H1 (cell line): Measurements from ENCODE around the gene PHC3. TPM values are rescaled to one million over a fixed set of nuclear protein-coding genes. Genes with fewer than 3 reads are reported as not detected.

Experiments used
- CTBP2 ChIP-seq: IDR thresholded peaks from 2 replicates; pipeline ENCODE4 v1.7.0; 2011; ENCODE audit warnings: borderline replicate concordance, mild to moderate bottlenecking, moderate library complexity, mixed read lengths, low read length; ENCODE audit not compliant: insufficient read depth, insufficient read length
- SAP30 ChIP-seq: fragments of 300-600 bp; sonication (generic); IDR thresholded peaks from 2 replicates; pipeline ENCODE4 v1.7.1; 2012; ENCODE audit warnings: low read length, moderate library complexity, mild to moderate bottlenecking, inconsistent platforms; ENCODE audit not compliant: insufficient read depth, insufficient replicate concordance
- SP2 ChIP-seq: IDR thresholded peaks from 2 replicates; pipeline ENCODE4 v1.6.1; 2012; ENCODE audit warnings: mild to moderate bottlenecking, low read length, inconsistent platforms
- TBP ChIP-seq: IDR thresholded peaks from 2 replicates; pipeline ENCODE4 v1.6.1; 2011; ENCODE audit warnings: low read depth, low read length, improper control_type of control experiment
- polyA plus RNA-seq, 7 experiments: library from polyadenylated mRNA; depleted of rRNA in 3 of 7; stranded (reverse) in 5 of 7; unstranded in 2 of 7; fragments of >200 nt in 5 of 7; fragments of 200-250 nt in 2 of 7; gene quantifications; 1 replicate in 5 of 7; 2 replicates in 1 of 7; 4 replicates in 1 of 7; pipeline versions ENCODE4 v1.2.1 to v1.2.3, GENCODE V29; 2011 to 2013; ENCODE audit warnings: missing spikeins in 2 of 7, mixed read lengths in 2 of 7
- total RNA-seq: library from RNA; stranded (reverse); fragmentation: NEBNext Ultra II Directional; extraction: Animal tissue kit (Norgen Biotek cat#: 25700); gene quantifications from 2 replicates; pipeline ENCODE4 v1.2.1, GENCODE V29; 2021
- TF ChIP-seq, protein P1 (sequence below): fragments of 300-600 bp; sonication (generic); IDR thresholded peaks from 2 replicates; pipeline ENCODE4 v1.7.1; 2012; ENCODE audit warnings: low read length, moderate library complexity, mild to moderate bottlenecking, inconsistent platforms; ENCODE audit not compliant: insufficient replicate concordance

Gene PHC3
- total and polyA plus RNA-seq, 2 of the 8 experiments (the other 6 are each of a cell fraction or from before 2014, with no cell fraction given) = 26.4 to 29.2 TPM

DNA sequence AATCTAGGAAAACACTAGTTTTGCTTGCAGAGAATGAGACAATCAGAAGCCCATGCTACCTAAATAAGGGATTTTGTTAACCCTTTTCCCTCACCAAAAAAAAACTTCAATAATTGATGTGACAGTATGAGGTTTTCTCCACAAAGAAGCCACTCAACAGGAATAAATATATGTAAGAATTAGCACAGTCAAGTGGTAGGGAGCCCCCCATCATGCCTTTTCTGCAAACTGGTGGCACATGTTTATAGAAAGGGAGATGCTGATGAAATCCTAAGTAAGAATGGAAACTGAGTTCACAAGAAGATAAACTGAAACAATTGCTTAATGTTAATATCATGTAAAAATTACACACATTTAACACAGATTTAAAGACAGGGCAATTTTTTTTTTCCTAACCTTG, 51.0 kb downstream of the PHC3 start (continued):
- TF ChIP-seq SAP30 = no peak
- TF ChIP-seq TBP = no peak
- TF ChIP-seq, protein P1, sequence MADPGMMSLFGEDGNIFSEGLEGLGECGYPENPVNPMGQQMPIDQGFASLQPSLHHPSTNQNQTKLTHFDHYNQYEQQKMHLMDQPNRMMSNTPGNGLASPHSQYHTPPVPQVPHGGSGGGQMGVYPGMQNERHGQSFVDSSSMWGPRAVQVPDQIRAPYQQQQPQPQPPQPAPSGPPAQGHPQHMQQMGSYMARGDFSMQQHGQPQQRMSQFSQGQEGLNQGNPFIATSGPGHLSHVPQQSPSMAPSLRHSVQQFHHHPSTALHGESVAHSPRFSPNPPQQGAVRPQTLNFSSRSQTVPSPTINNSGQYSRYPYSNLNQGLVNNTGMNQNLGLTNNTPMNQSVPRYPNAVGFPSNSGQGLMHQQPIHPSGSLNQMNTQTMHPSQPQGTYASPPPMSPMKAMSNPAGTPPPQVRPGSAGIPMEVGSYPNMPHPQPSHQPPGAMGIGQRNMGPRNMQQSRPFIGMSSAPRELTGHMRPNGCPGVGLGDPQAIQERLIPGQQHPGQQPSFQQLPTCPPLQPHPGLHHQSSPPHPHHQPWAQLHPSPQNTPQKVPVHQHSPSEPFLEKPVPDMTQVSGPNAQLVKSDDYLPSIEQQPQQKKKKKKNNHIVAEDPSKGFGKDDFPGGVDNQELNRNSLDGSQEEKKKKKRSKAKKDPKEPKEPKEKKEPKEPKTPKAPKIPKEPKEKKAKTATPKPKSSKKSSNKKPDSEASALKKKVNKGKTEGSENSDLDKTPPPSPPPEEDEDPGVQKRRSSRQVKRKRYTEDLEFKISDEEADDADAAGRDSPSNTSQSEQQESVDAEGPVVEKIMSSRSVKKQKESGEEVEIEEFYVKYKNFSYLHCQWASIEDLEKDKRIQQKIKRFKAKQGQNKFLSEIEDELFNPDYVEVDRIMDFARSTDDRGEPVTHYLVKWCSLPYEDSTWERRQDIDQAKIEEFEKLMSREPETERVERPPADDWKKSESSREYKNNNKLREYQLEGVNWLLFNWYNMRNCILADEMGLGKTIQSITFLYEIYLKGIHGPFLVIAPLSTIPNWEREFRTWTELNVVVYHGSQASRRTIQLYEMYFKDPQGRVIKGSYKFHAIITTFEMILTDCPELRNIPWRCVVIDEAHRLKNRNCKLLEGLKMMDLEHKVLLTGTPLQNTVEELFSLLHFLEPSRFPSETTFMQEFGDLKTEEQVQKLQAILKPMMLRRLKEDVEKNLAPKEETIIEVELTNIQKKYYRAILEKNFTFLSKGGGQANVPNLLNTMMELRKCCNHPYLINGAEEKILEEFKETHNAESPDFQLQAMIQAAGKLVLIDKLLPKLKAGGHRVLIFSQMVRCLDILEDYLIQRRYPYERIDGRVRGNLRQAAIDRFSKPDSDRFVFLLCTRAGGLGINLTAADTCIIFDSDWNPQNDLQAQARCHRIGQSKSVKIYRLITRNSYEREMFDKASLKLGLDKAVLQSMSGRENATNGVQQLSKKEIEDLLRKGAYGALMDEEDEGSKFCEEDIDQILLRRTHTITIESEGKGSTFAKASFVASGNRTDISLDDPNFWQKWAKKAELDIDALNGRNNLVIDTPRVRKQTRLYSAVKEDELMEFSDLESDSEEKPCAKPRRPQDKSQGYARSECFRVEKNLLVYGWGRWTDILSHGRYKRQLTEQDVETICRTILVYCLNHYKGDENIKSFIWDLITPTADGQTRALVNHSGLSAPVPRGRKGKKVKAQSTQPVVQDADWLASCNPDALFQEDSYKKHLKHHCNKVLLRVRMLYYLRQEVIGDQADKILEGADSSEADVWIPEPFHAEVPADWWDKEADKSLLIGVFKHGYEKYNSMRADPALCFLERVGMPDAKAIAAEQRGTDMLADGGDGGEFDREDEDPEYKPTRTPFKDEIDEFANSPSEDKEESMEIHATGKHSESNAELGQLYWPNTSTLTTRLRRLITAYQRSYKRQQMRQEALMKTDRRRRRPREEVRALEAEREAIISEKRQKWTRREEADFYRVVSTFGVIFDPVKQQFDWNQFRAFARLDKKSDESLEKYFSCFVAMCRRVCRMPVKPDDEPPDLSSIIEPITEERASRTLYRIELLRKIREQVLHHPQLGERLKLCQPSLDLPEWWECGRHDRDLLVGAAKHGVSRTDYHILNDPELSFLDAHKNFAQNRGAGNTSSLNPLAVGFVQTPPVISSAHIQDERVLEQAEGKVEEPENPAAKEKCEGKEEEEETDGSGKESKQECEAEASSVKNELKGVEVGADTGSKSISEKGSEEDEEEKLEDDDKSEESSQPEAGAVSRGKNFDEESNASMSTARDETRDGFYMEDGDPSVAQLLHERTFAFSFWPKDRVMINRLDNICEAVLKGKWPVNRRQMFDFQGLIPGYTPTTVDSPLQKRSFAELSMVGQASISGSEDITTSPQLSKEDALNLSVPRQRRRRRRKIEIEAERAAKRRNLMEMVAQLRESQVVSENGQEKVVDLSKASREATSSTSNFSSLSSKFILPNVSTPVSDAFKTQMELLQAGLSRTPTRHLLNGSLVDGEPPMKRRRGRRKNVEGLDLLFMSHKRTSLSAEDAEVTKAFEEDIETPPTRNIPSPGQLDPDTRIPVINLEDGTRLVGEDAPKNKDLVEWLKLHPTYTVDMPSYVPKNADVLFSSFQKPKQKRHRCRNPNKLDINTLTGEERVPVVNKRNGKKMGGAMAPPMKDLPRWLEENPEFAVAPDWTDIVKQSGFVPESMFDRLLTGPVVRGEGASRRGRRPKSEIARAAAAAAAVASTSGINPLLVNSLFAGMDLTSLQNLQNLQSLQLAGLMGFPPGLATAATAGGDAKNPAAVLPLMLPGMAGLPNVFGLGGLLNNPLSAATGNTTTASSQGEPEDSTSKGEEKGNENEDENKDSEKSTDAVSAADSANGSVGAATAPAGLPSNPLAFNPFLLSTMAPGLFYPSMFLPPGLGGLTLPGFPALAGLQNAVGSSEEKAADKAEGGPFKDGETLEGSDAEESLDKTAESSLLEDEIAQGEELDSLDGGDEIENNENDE = no peak
- no peak for TF ChIP-seq SP2
- no peak for TF ChIP-seq CTBP2
